Neural cell (in vitro differentiated cells): ENCODE data around the gene DGKZ. TPM values are rescaled to one million over a fixed set of nuclear protein-coding genes. Genes with fewer than 3 reads are reported as not detected.

Experiments
- H2AFZ ChIP-seq: fragments of 200-600, 300-800 bp; sonication (generic), shearing (Covaris generic); 2 replicates; pipeline ENCODE4 v1.6.0; 2014; ENCODE audit warnings: low read depth, mild to moderate bottlenecking, antibody characterized with exemption, low read length, moderate library complexity
- H3F3A ChIP-seq: fragments of 200-600 bp; shearing (Covaris generic); 2 replicates; pipeline ENCODE4 v1.6.1; 2016; ENCODE audit warnings: mild to moderate bottlenecking, moderate library complexity, mixed read lengths, antibody characterized with exemption, low read length; ENCODE audit not compliant: insufficient read depth, poor library complexity, severe bottlenecking
- H3K27ac ChIP-seq: fragments of 200-600, 300-800 bp; sonication (generic), shearing (Covaris generic); 2 replicates; pipeline ENCODE4 v1.5.1; 2014; ENCODE audit warnings: mild to moderate bottlenecking, low read length, moderate library complexity
- H3K27me3 ChIP-seq: fragments of 300-800, 200-600 bp; sonication (generic), shearing (Covaris generic); 2 replicates; pipeline ENCODE4 v1.6.0; 2014; ENCODE audit warnings: mild to moderate bottlenecking, low read depth, low read length, moderate library complexity; ENCODE audit not compliant: insufficient read depth
- H3K36me3 ChIP-seq: fragments of 300-800, 200-600 bp; sonication (generic), shearing (Covaris generic); 2 replicates; pipeline ENCODE4 v1.5.1; 2014; ENCODE audit warnings: mild to moderate bottlenecking, antibody characterized with exemption, low read length, moderate library complexity; ENCODE audit not compliant: insufficient read depth
- H3K4me2 ChIP-seq: fragments of 300-800, 200-600 bp; sonication (generic), shearing (Covaris generic); 2 replicates; pipeline ENCODE4 v1.6.0; 2014; ENCODE audit warnings: mild to moderate bottlenecking, low read length
- H3K4me3 ChIP-seq: fragments of 300-800, 200-600 bp; sonication (generic), shearing (Covaris generic); 2 replicates; pipeline ENCODE4 v1.5.1; 2014; ENCODE audit warnings: mild to moderate bottlenecking, low read length, moderate library complexity
- H3K79me2 ChIP-seq: fragments of 200-600 bp; shearing (Covaris generic); replicated peaks from 2 replicates; pipeline ENCODE4 v1.6.0; 2014; ENCODE audit warnings: mild to moderate bottlenecking, low read length, moderate library complexity; ENCODE audit not compliant: insufficient read depth
- H3K9ac ChIP-seq: fragments of 300-800, 200-600 bp; sonication (generic), shearing (Covaris generic); 2 replicates; pipeline ENCODE4 v1.6.1; 2016; ENCODE audit warnings: mild to moderate bottlenecking, low read length, mixed read lengths
- H3K9me2 ChIP-seq: fragments of 200-600 bp; shearing (Covaris generic); 2 replicates; pipeline ENCODE4 v1.6.1; 2016; ENCODE audit warnings: mild to moderate bottlenecking, low read length, mixed read lengths; ENCODE audit not compliant: insufficient read depth
- H3K9me3 ChIP-seq: fragments of 200-600, 300-800 bp; sonication (generic), shearing (Covaris generic); 2 replicates; pipeline ENCODE4 v1.6.1; 2016; ENCODE audit warnings: mild to moderate bottlenecking, mixed run types, low read length, moderate library complexity, mixed read lengths
- H4K20me1 ChIP-seq: fragments of 200-600 bp; shearing (Covaris generic); 2 replicates; pipeline ENCODE4 v1.6.1; 2016; ENCODE audit warnings: mild to moderate bottlenecking, mixed run types; ENCODE audit not compliant: insufficient read depth
- CTCF ChIP-seq: fragments of 450-650 bp; IDR thresholded peaks from 2 replicates; pipeline ENCODE4 v1.5.1; 2014; ENCODE audit warnings: antibody characterized with exemption, mild to moderate bottlenecking, moderate library complexity; ENCODE audit not compliant: poor library complexity, severe bottlenecking
- EP300 ChIP-seq: fragments of 450-650 bp; conservative IDR thresholded peaks from 2 replicates; pipeline ENCODE4 v1.6.1; 2014; ENCODE audit warnings: antibody characterized with exemption, mild to moderate bottlenecking, moderate library complexity; ENCODE audit not compliant: poor library complexity, severe bottlenecking
- EZH2 ChIP-seq: fragments of 200-600, 300-800 bp; shearing (Covaris generic), sonication (generic); IDR thresholded peaks from 2 replicates; pipeline ENCODE4 v1.6.1; 2014; ENCODE audit warnings: antibody characterized with exemption, low read length, borderline replicate concordance, mild to moderate bottlenecking; ENCODE audit not compliant: insufficient read depth, poor library complexity, severe bottlenecking
- MXI1 ChIP-seq: fragments of 450-650 bp; conservative IDR thresholded peaks from 2 replicates; pipeline ENCODE4 v1.6.1; 2014; ENCODE audit warnings: antibody characterized with exemption, mild to moderate bottlenecking; ENCODE audit not compliant: poor library complexity, severe bottlenecking
- POLR2AphosphoS5 ChIP-seq: IDR thresholded peaks from 2 replicates; pipeline ENCODE4 v1.6.1; 2012
- RAD21 ChIP-seq: fragments of 450-650 bp; conservative IDR thresholded peaks from 2 replicates; pipeline ENCODE4 v1.6.1; 2014; ENCODE audit warnings: antibody characterized with exemption, mild to moderate bottlenecking, moderate library complexity
- REST ChIP-seq: IDR thresholded peaks from 2 replicates; pipeline ENCODE4 v1.6.1; 2012; ENCODE audit warnings: borderline replicate concordance
- SMC3 ChIP-seq: fragments of 450-650 bp; conservative IDR thresholded peaks from 2 replicates; pipeline ENCODE4 v1.6.1; 2014; ENCODE audit warnings: antibody characterized with exemption, mild to moderate bottlenecking, moderate library complexity; ENCODE audit not compliant: poor library complexity
- TAF1 ChIP-seq: IDR thresholded peaks from 2 replicates; pipeline ENCODE4 v1.6.1; 2012; ENCODE audit warnings: low read depth
- polyA plus RNA-seq: library from polyadenylated mRNA; depleted of rRNA; stranded (reverse); fragments of >200 nt; gene quantifications from 2 replicates; pipeline ENCODE4 v1.2.3, GENCODE V29; 2014

DGKZ gene
- polyA plus RNA-seq, 1 donor from 2014 or later = 55.7 TPM

GRCh38 chr11:46363455-46364005 lies 16.3 kb downstream of the DGKZ start:
- Histone ChIP-seq H3K9ac (no peak overlapping the region), H3F3A (no peaks in the 10 kb centered on the region), H4K20me1 (no peaks in the 10 kb centered on the region), H3K27ac (no peak overlapping the region), H3K9me2 (no peaks in the 10 kb centered on the region), H3K36me3 (no peaks in the 10 kb centered on the region), H3K79me2 (no peaks in the 10 kb centered on the region), H3K4me2 (no peak overlapping the region), H3K27me3 (no peaks in the 10 kb centered on the region), H3K9me3 (no peaks in the 10 kb centered on the region), H3K4me3 (no peak overlapping the region), H2AFZ (no peak overlapping the region)
- TF ChIP-seq CTCF = no peak
- no peak for TF ChIP-seq REST
- no peak for TF ChIP-seq TAF1
- TF ChIP-seq EP300 = no peak
- TF ChIP-seq EZH2 = no peak
- TF ChIP-seq POLR2AphosphoS5 = no peak
- no peak for TF ChIP-seq RAD21
- TF ChIP-seq MXI1 = no peak
- TF ChIP-seq SMC3 = no peak

GRCh38 chr11:46364056-46364455 lies 16.8 kb downstream of the DGKZ start:
- Histone ChIP-seq H3K4me2 (no peak overlapping the region), H3K9ac (no peak overlapping the region), H3K27ac (no peak overlapping the region), H3K9me2 (no peaks in the 10 kb centered on the region), H2AFZ (no peak overlapping the region), H3K27me3 (no peaks in the 10 kb centered on the region), H3K4me3 (no peak overlapping the region), H3F3A (no peaks in the 10 kb centered on the region), H4K20me1 (no peaks in the 10 kb centered on the region), H3K79me2 (no peaks in the 10 kb centered on the region), H3K9me3 (no peaks in the 10 kb centered on the region), H3K36me3 (no peaks in the 10 kb centered on the region)
- TF ChIP-seq POLR2AphosphoS5 (no peak), EP300 (no peak), RAD21 (no peak), CTCF (no peak), TAF1 (no peak), SMC3 (no peak), MXI1 (no peak)
